Astrocyte of the cerebellum (primary cell): ENCODE measurements around the gene ZNF428.

Experiments
- DNase-seq: peaks from one replicate; pipeline ENCODE4 v3.0.0-alpha.2; 2011; ENCODE audit warnings: low read depth
- H3K4me3 ChIP-seq: 2 replicates; pipeline ENCODE4 v1.5.1; 2011; ENCODE audit warnings: mild to moderate bottlenecking, low read depth, low read length, moderate library complexity
- in situ Hi-C: cut with HindIII; loops from 2 replicates; pipeline ENCODE4 v1.10.0; 2017; ENCODE audit warnings: low sequenced_read_pairs
- TF ChIP-seq, protein P1 (sequence below): IDR thresholded peaks from 2 replicates; pipeline ENCODE4 v1.5.1; 2012; ENCODE audit warnings: low read length, low read depth, moderate library complexity, mild to moderate bottlenecking; ENCODE audit errors: missing control alignments

Gene ZNF428

DNA sequence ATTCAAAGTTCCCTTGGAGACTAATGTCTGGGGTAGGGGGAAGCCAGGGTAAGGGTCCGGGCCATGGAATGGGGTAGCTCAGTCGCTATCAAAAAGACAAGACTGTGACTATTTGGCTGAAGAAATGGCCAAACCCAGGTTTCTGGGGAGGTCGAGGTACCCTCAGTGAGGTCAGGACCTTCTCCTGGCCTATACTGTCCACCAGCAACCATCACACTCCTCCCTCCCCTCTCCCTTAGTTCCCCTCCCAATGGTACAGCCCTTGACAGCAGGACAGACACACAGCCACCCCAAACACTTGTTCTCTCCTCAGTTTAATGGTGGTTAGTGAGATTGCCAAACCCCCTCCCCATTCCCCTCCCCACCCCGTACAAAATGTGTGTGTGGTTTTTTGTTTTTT lies 2.6 kb upstream of the ZNF428 start:
- no peak overlapping the region for H3K4me3 ChIP-seq
- TF ChIP-seq, protein P1, sequence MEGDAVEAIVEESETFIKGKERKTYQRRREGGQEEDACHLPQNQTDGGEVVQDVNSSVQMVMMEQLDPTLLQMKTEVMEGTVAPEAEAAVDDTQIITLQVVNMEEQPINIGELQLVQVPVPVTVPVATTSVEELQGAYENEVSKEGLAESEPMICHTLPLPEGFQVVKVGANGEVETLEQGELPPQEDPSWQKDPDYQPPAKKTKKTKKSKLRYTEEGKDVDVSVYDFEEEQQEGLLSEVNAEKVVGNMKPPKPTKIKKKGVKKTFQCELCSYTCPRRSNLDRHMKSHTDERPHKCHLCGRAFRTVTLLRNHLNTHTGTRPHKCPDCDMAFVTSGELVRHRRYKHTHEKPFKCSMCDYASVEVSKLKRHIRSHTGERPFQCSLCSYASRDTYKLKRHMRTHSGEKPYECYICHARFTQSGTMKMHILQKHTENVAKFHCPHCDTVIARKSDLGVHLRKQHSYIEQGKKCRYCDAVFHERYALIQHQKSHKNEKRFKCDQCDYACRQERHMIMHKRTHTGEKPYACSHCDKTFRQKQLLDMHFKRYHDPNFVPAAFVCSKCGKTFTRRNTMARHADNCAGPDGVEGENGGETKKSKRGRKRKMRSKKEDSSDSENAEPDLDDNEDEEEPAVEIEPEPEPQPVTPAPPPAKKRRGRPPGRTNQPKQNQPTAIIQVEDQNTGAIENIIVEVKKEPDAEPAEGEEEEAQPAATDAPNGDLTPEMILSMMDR = no peak
- DNase-seq = no peak
- in situ Hi-C loops = no loop called here

DNA sequence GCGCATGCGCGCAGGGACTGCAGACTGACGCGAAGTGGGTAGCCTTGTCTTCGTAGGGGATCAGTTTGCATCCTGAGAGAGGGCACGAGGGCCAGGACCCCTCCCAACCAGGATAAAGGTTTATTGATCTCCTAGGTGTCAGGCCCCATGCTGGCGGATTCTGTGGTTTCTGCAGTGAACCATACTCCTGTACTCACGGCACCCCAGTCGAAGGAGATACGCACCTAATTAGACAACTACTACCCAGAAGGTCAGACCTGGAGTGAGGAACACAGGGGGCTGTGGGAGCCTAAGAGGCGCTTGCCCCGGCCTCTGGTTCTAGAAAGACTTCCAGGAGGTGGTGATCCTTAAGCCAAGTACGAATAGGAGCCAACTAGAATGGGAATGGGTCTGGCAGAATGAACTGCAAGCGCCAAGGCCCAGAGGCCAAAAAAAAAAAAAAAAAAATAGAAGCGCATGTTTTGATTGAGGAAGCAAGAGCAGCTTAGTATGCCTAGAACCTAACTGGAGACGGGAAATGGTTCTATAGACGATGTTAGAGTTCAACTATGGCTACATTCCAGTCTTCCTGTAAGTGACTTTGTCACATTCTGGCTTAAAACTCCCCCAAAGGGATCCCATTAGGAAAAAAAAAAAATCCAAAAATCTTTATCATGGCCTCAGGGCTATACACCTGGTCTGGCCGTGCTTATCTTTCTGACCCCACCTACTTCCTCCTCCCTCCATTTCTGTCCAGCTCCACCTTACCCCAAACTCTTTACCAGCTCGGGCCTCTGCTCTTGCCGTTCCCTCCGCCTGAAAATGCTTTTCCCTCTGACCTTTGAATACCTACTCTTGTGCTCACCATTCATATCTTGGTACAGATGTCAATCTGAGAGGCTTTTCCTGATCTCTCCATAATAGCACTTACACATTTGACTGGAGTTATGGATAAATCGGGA lies 902 bp upstream of the ZNF428 start:
- peak overlapping the region; percentile 55 for H3K4me3 ChIP-seq
- in situ Hi-C loops = no loop called here
- TF ChIP-seq, protein P1 = no peak
- DNase-seq = no peak

DNA sequence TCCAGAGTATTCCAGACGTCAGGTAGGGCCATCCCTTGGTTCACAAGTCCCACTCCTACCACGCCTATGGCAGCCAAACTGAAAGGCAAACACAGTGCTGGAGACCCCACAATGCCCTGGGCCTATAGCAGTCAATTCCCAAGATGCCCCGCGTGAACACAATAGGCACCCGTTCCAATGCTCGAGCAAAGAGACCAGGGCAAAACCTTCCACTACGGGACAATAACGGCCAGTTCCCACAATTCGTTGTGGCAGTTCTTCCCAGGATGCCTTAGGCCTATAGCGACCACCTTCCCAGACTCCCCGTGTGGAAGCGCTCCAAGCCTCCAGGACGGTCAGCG lies 538 bp downstream of the ZNF428 start:
- TF ChIP-seq, protein P1 = no peak

DNA sequence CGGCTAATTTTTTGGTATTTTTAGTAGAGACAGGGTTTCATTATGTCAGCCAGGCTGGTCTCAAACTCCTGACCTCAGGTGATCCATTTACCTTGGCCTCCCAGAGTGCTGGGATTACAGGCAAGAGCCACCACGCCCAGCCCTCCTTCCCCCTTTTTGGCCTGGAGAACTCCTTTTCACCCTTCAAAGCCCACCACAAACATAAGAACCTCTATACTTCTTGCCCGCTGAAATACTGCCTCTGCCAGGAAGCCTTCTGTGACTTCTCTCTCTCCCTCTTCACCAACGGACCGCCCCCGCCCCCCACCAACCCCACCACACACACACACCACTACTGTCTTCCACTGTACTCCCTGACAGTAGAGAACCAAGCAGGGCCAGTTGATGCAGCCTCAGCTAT lies 2.5 kb downstream of the ZNF428 start:
- H3K4me3 ChIP-seq = no peak overlapping the region
- TF ChIP-seq, protein P1 = no peak
- in situ Hi-C loops = no loop called here
- DNase-seq = no peak

More for the DNA sequence above, 538 bp downstream of the ZNF428 start:
- no peak for DNase-seq
- H3K4me3 ChIP-seq = peak overlapping the region; percentile 55
- in situ Hi-C loops = no loop called here

DNA sequence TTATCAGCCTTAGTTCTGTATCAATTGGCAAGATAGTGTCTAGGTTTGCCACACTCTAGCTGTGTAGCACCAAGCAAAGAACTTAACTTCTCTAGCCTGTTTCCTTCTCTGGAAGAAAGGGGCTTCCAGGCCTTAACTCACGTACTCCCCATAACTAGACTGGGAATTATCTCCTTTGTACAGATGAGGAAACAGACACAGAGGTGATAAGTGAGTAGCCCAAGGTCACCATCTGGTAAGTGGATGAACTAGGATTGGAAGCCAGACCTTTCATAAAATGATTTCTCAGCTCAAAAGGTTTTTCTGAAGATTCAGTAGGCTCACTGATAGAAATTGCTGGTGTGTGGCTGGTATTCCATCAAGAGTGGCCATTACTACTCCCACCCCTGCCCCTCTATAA lies 3.1 kb downstream of the ZNF428 start:
- in situ Hi-C loops = no loop called here
- no peak overlapping the region for H3K4me3 ChIP-seq
- TF ChIP-seq, protein P1 = no peak
- DNase-seq = no peak

DNA sequence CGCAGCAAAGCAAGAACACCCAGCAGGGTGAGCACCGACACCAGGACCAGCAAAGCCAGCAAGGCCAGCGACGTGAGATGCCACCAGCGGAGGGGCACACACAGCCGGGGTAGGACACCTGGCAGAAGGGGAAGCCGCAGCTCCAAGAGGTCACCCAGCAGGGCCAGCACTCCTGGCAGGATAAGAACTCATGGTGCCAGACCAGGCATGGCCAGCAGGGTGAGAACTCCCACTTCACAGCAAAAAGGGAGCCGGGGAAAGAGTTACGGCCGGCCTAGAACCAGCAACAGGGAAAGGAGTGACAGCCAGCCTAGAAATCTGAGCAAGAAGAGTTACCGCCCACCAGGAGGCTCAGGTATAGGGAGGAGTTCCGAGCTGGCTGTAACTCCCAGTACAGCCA lies 7.1 kb downstream of the ZNF428 start:
- in situ Hi-C loops = no loop called here
- no peak for DNase-seq
- TF ChIP-seq, protein P1 = no peak
- H3K4me3 ChIP-seq = no peak overlapping the region
